ENCODE data around the gene DOCK3.

DNA sequence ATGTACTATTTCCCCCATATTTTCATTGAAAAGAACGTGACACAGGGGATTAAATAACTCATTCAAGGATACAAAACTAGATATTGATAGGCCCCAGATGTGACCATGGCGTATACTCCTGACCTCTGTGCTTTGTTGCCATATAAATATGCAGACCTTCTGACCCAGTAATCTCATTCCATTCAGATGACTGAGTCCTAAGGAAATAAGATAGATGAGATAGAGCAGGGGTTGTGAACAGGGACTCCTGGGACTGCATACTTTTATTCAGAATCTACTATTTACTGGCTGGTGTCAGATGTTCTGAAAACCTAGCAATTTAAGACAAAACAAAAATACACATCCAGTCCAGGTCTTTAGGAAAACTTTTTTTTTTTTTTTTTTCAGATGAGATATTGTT is 571.1 kb downstream of the DOCK3 start:
- TF ChIP-seq POLR2A (IDR thresholded peaks at IDR 0.05; ENCODE audit: low read depth, low read length) = no peak
- no peak for TF ChIP-seq POLR2AphosphoS5 (IDR thresholded peaks at IDR 0.05; ENCODE audit: low read depth, low read length)
- no peak for TF ChIP-seq TAF1 (IDR thresholded peaks at IDR 0.05; ENCODE audit: borderline replicate concordance, low read depth, low read length)
